ENCODE data around the gene SLK.

DNA sequence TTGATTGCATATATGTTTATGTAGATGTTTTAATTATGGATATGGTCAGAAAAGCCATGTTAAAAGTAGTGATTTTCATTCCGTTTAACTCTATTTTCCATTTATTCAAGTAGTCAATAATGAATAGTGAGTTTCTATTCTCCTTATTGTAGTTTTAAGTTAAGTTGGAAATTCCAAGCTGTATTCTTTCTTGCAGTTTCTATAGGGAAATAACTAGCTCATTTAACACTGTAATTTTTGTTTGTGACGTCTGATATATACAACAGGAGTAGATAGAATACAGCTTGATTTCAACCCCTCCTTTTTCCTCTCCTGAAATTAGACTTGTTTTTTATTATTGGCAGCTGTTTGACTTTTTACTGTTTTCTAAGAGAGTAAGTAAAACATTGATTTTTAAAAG is 47.2 kb downstream of the SLK start:
- no peak for TF ChIP-seq CTCF (IDR thresholded peaks at IDR 0.05)
- TF ChIP-seq POLR2AphosphoS5 (IDR thresholded peaks at IDR 0.05; ENCODE audit: low read depth, low read length) = no peak
- TF ChIP-seq, protein P1, sequence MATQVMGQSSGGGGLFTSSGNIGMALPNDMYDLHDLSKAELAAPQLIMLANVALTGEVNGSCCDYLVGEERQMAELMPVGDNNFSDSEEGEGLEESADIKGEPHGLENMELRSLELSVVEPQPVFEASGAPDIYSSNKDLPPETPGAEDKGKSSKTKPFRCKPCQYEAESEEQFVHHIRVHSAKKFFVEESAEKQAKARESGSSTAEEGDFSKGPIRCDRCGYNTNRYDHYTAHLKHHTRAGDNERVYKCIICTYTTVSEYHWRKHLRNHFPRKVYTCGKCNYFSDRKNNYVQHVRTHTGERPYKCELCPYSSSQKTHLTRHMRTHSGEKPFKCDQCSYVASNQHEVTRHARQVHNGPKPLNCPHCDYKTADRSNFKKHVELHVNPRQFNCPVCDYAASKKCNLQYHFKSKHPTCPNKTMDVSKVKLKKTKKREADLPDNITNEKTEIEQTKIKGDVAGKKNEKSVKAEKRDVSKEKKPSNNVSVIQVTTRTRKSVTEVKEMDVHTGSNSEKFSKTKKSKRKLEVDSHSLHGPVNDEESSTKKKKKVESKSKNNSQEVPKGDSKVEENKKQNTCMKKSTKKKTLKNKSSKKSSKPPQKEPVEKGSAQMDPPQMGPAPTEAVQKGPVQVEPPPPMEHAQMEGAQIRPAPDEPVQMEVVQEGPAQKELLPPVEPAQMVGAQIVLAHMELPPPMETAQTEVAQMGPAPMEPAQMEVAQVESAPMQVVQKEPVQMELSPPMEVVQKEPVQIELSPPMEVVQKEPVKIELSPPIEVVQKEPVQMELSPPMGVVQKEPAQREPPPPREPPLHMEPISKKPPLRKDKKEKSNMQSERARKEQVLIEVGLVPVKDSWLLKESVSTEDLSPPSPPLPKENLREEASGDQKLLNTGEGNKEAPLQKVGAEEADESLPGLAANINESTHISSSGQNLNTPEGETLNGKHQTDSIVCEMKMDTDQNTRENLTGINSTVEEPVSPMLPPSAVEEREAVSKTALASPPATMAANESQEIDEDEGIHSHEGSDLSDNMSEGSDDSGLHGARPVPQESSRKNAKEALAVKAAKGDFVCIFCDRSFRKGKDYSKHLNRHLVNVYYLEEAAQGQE (IDR thresholded peaks at IDR 0.05; ENCODE audit: insufficient read depth in 1 of 2, low read depth in 2 of 2, low read length in 1 of 2) = no peak
- TF ChIP-seq TCF7L2 (IDR thresholded peaks at IDR 0.05; ENCODE audit: low read depth, low read length) = no peak
- TF ChIP-seq SIN3A (IDR thresholded peaks at IDR 0.05; ENCODE audit: borderline replicate concordance, insufficient read depth, low read depth, low read length) = no peak

Data from Panc1 (cell line).